H1 (cell line): ENCODE results near the gene XPNPEP2.

ENCODE experiments used
- CHD2 ChIP-seq: IDR thresholded peaks from 2 replicates; pipeline ENCODE4 v1.6.1; 2012; ENCODE audit warnings: low read length, improper control_type of control experiment
- EZH2 ChIP-seq: fragments of 200-600 bp; sonication (generic); IDR thresholded peaks from 2 replicates; pipeline ENCODE4 v1.7.1; 2012; ENCODE audit warnings: low read depth, mild to moderate bottlenecking, moderate library complexity, low read length, inconsistent platforms; ENCODE audit not compliant: severe bottlenecking
- HDAC2 ChIP-seq, 2 experiments: fragments of 300-600 bp in 1 of 2; sonication (generic) in 1 of 2; IDR thresholded peaks; 2 replicates each; pipeline ENCODE4 v1.6.1; 2011 to 2012; ENCODE audit warnings: low read depth in 2 of 2, low read length in 2 of 2, mild to moderate bottlenecking in 2 of 2, moderate library complexity in 2 of 2, borderline replicate concordance in 1 of 2, inconsistent platforms in 1 of 2
- KDM1A ChIP-seq: fragments of 200-600, 300-600 bp; sonication (generic); IDR thresholded peaks from 2 replicates; pipeline ENCODE4 v1.7.1; 2016; ENCODE audit warnings: mild to moderate bottlenecking, low read length, borderline replicate concordance
- RAD21 ChIP-seq, 2 experiments: IDR thresholded peaks in 1 of 2; conservative IDR thresholded peaks in 1 of 2; 2 replicates each; pipeline ENCODE4 v1.6.1; 2011; ENCODE audit warnings: low read depth in 2 of 2, low read length in 2 of 2, improper control_type of control experiment in 1 of 2, inconsistent platforms in 1 of 2, mild to moderate bottlenecking in 1 of 2, moderate library complexity in 1 of 2
- SUZ12 ChIP-seq: fragments of 200-600 bp; sonication (generic); IDR thresholded peaks from 2 replicates; pipeline ENCODE4 v1.6.1; 2012; ENCODE audit warnings: mild to moderate bottlenecking, inconsistent platforms, low read length, moderate library complexity, mixed read lengths
- TAF1 ChIP-seq: IDR thresholded peaks from 2 replicates; pipeline ENCODE4 v1.6.1; 2011; ENCODE audit warnings: mild to moderate bottlenecking, low read depth, low read length
- TCF12 ChIP-seq: IDR thresholded peaks from 2 replicates; pipeline ENCODE4 v1.6.1; 2011; ENCODE audit warnings: low read depth, mild to moderate bottlenecking, low read length
- TF ChIP-seq, protein P1 (sequence below), 3 experiments: IDR thresholded peaks; 1 replicate in 2 of 3; 2 replicates in 1 of 3; pipeline versions ENCODE4 v1.5.1 to v1.6.1; 2011; ENCODE audit warnings: low read length in 3 of 3, mild to moderate bottlenecking in 3 of 3, inconsistent platforms in 2 of 3, low read depth in 1 of 3, moderate library complexity in 1 of 3; ENCODE audit not compliant: insufficient read depth in 1 of 3; ENCODE audit errors: control extremely low read depth in 1 of 3
- TF ChIP-seq, protein P2 (sequence below): IDR thresholded peaks from 2 replicates; pipeline ENCODE4 v1.6.1; 2011; ENCODE audit warnings: low read length, improper control_type of control experiment

DNA sequence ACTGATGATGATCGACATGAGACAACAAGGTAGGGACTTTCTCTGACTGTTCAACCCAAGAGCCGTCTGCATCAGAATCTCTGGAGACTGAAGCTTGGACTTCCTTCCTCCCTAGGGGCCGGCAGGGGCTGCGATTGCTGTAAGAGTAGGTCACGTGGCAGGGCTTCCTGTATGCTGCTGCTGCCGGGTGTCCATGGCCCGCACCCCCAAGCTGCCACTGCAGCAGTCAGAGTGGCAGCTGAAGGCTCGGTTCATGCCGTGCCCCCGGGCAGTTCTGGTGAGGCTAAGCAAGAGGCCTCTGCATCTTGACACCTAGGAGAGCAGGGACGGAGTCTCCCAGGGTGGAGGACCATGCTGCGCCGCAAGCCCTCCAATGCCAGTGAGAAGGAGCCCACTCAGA lies 41.0 kb downstream of the XPNPEP2 start, which contains the start of gene SASH3:
- TF ChIP-seq, protein P1, sequence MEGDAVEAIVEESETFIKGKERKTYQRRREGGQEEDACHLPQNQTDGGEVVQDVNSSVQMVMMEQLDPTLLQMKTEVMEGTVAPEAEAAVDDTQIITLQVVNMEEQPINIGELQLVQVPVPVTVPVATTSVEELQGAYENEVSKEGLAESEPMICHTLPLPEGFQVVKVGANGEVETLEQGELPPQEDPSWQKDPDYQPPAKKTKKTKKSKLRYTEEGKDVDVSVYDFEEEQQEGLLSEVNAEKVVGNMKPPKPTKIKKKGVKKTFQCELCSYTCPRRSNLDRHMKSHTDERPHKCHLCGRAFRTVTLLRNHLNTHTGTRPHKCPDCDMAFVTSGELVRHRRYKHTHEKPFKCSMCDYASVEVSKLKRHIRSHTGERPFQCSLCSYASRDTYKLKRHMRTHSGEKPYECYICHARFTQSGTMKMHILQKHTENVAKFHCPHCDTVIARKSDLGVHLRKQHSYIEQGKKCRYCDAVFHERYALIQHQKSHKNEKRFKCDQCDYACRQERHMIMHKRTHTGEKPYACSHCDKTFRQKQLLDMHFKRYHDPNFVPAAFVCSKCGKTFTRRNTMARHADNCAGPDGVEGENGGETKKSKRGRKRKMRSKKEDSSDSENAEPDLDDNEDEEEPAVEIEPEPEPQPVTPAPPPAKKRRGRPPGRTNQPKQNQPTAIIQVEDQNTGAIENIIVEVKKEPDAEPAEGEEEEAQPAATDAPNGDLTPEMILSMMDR (IDR thresholded peaks at IDR 0.05; ENCODE audit: control extremely low read depth in 1 of 3, insufficient read depth in 1 of 3, low read depth in 1 of 3, low read length in 3 of 3): no peak
- TF ChIP-seq HDAC2 (IDR thresholded peaks at IDR 0.05; ENCODE audit: borderline replicate concordance in 1 of 2, low read depth in 2 of 2, low read length in 2 of 2) (no peak), TAF1 (no peak), RAD21 (IDR thresholded peaks at IDR 0.05 in 1 of 2, conservative IDR thresholded peaks at IDR 0.05 in 1 of 2; ENCODE audit: low read depth in 2 of 2, low read length in 2 of 2) (no peak), EZH2 (no peak), SUZ12 (no peak), TCF12 (no peak), CHD2 (no peak), KDM1A (no peak)
- TF ChIP-seq, protein P2, sequence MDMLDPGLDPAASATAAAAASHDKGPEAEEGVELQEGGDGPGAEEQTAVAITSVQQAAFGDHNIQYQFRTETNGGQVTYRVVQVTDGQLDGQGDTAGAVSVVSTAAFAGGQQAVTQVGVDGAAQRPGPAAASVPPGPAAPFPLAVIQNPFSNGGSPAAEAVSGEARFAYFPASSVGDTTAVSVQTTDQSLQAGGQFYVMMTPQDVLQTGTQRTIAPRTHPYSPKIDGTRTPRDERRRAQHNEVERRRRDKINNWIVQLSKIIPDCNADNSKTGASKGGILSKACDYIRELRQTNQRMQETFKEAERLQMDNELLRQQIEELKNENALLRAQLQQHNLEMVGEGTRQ: no peak
